RWPE1 (cell line): Measurements from ENCODE around the gene IFIT2.

Source experiments
- CTCF ChIA-PET: fragments of 350-600 bp; sonication (Branson Sonifier 250); formaldehyde crosslinking; extraction: SDS; loops from one replicate; lab custom pipeline; 2021; lab: Yijun Ruan, JAX
- POLR2A ChIA-PET: fragments of 400-600 bp; formaldehyde crosslinking; extraction: SDS; loops from one replicate; lab custom pipeline; 2020; ENCODE audit warnings: antibody characterized with exemption; ENCODE audit not compliant: low non-redundant PET; lab: Yijun Ruan, JAX
- DNase-seq: peaks from one replicate; pipeline ENCODE4 v3.0.0; 2012; ENCODE audit warnings: low spot score
- H3K27ac ChIP-seq: fragments of 450-650 bp; 2 replicates; pipeline ENCODE4 v1.5.1; 2017
- TF ChIP-seq, protein P1 (sequence below): fragments of 450-650 bp; conservative IDR thresholded peaks from 2 replicates; pipeline ENCODE4 v1.5.1; 2017; ENCODE audit warnings: low read depth, mild to moderate bottlenecking

IFIT2 gene

GRCh38 chr10:89297791-89298190 lies 4.1 kb upstream of the IFIT2 start:
- POLR2A ChIA-PET, result no interaction called here
- no peak overlapping the region for H3K27ac ChIP-seq
- TF ChIP-seq, protein P1, sequence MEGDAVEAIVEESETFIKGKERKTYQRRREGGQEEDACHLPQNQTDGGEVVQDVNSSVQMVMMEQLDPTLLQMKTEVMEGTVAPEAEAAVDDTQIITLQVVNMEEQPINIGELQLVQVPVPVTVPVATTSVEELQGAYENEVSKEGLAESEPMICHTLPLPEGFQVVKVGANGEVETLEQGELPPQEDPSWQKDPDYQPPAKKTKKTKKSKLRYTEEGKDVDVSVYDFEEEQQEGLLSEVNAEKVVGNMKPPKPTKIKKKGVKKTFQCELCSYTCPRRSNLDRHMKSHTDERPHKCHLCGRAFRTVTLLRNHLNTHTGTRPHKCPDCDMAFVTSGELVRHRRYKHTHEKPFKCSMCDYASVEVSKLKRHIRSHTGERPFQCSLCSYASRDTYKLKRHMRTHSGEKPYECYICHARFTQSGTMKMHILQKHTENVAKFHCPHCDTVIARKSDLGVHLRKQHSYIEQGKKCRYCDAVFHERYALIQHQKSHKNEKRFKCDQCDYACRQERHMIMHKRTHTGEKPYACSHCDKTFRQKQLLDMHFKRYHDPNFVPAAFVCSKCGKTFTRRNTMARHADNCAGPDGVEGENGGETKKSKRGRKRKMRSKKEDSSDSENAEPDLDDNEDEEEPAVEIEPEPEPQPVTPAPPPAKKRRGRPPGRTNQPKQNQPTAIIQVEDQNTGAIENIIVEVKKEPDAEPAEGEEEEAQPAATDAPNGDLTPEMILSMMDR, result no peak
- DNase-seq, result no peak
- CTCF ChIA-PET, result no interaction called here

- POLR2A ChIA-PET, result no interaction called here
- CTCF ChIA-PET, result interaction anchor here (0.6 kb wide), 2 partner anchors 18 to 23 kb away, joined by 3 to 5 read pairs; no protein-coding TSS in a partner anchor
- TF ChIP-seq, protein P1, result no peak
- no peak overlapping the region for H3K27ac ChIP-seq
- DNase-seq, result no peak
These were observed 2.8 kb upstream of the IFIT2 start for GRCh38 chr10:89299031-89299430.

GRCh38 chr10:89301232-89301631 lies 614 bp upstream of the IFIT2 start:
- TF ChIP-seq, protein P1, result no peak
- DNase-seq, result no peak
- CTCF ChIA-PET, result interaction anchor here (0.6 kb wide), 1 partner anchor 10 kb away, joined by 3 read pairs; no protein-coding TSS in a partner anchor
- POLR2A ChIA-PET, result no interaction called here
- no peak overlapping the region for H3K27ac ChIP-seq

GRCh38 chr10:89302625-89303024 lies 779 bp downstream of the IFIT2 start:
- H3K27ac ChIP-seq, result no peak overlapping the region
- TF ChIP-seq, protein P1, result no peak
- CTCF ChIA-PET, result interaction anchor here (0.7 to 1.2 kb wide), 5 partner anchors 11 to 151 kb away, joined by 3 to 4 read pairs (median 3); partner anchors contain the start of gene LIPA
- DNase-seq, result peak; percentile 45
- POLR2A ChIA-PET, result no interaction called here

GRCh38 chr10:89303161-89303560 lies 1.3 kb downstream of the IFIT2 start:
- POLR2A ChIA-PET, result no interaction called here
- CTCF ChIA-PET, result interaction anchor here (1.1 kb wide), 1 partner anchor 86 kb away, joined by 3 read pairs; no protein-coding TSS in a partner anchor

DNA sequence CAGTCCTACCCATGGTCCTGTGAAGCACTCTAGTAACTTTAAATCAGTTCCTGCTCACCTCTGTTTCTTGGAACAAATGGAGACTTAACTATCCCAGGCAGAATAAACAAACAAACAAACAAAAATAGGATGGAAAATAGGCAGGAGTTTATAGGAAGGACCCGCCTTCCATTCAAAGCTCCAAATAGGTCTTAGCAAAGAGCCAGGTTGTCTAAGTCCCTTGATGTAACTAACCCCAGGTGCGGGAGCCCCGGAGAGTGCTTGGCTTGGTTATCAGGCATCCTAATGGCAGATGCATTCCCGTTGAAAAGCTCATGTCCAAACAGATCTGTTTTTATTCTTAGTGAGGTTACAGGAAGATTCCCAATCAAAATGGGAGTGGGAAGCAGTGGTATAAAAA lies 2.2 kb downstream of the IFIT2 start:
- TF ChIP-seq, protein P1, result no peak
- H3K27ac ChIP-seq, result no peak overlapping the region
- ChIA-PET CTCF (interaction anchor here (0.7 kb wide), 1 partner anchor 40 kb away, joined by 4 read pairs; no protein-coding TSS in a partner anchor), POLR2A (no interaction called here)
- DNase-seq, result no peak

More at GRCh38 chr10:89303161-89303560, 1.3 kb downstream of the IFIT2 start:
- no peak for DNase-seq
- no peak overlapping the region for H3K27ac ChIP-seq
- TF ChIP-seq, protein P1, result no peak
